Measurements from ENCODE around the gene WDR27.

- TF ChIP-seq CTCF (IDR thresholded peaks at IDR 0.05): no peak
- TF ChIP-seq EP300 (IDR thresholded peaks at IDR 0.05): no peak
- TF ChIP-seq POLR2AphosphoS5 (IDR thresholded peaks at IDR 0.05): no peak
- no peak for TF ChIP-seq POLR2A (IDR thresholded peaks at IDR 0.05)
These were observed 12.5 kb downstream of the WDR27 start for GRCh38 chr6:169689287-169689686.

All from sigmoid colon (tissue), 4 donors.